HepG2 (cell line): ENCODE data around the gene MCRIP2.

Experiments used
- ARHGAP35 ChIP-seq: sonication (generic); formaldehyde crosslinking; IDR thresholded peaks from 2 replicates; pipeline ENCODE4 v1.9.0; 2022; ENCODE audit warnings: mild to moderate bottlenecking, inconsistent platforms, moderate library complexity, missing genetic modification reagents, borderline replicate concordance
- CTCF ChIP-seq: sonication (generic); formaldehyde crosslinking; IDR thresholded peaks from 2 replicates; pipeline ENCODE4 v1.5.0; 2020; ENCODE audit warnings: mild to moderate bottlenecking, missing genetic modification reagents, moderate library complexity
- EP300 ChIP-seq, 3 experiments: sonication (generic) in 1 of 3; formaldehyde crosslinking in 1 of 3; IDR thresholded peaks; 2 replicates each; pipeline versions ENCODE4 v1.5.1 to v1.6.1; 2011 to 2020; ENCODE audit warnings: low read depth in 2 of 3, low read length in 2 of 3, borderline replicate concordance in 1 of 3, improper control_type of control experiment in 1 of 3, mild to moderate bottlenecking in 1 of 3, missing genetic modification reagents in 1 of 3, moderate library complexity in 1 of 3
- GABPA ChIP-seq, 2 experiments: IDR thresholded peaks; 2 replicates each; pipeline ENCODE4 v1.6.1; 2011 to 2016; ENCODE audit warnings: low read depth in 2 of 2, low read length in 1 of 2, missing biosample characterization in 1 of 2, missing genetic modification characterization in 1 of 2
- HOXA5 ChIP-seq: sonication (generic); formaldehyde crosslinking; IDR thresholded peaks from 2 replicates; pipeline ENCODE4 v1.4.0; 2020; ENCODE audit warnings: missing genetic modification reagents
- KDM5A ChIP-seq: fragments of 200-600 bp; sonication (generic); IDR thresholded peaks from 2 replicates; pipeline ENCODE4 v1.7.0; 2018; ENCODE audit warnings: antibody characterized with exemption, mild to moderate bottlenecking, low read length, borderline replicate concordance
- STAT6 ChIP-seq: sonication (generic); formaldehyde crosslinking; IDR thresholded peaks from 2 replicates; pipeline ENCODE4 v1.4.0; 2020; ENCODE audit warnings: missing genetic modification reagents, mild to moderate bottlenecking, borderline replicate concordance
- ZNF317 ChIP-seq: sonication (generic); formaldehyde crosslinking; IDR thresholded peaks from 2 replicates; pipeline ENCODE4 v1.5.0; 2020; ENCODE audit warnings: mild to moderate bottlenecking, missing genetic modification reagents
- TF ChIP-seq, protein P1 (sequence below): sonication (generic); formaldehyde crosslinking; conservative IDR thresholded peaks from 2 replicates; pipeline ENCODE4 v1.4.0; 2020; ENCODE audit warnings: missing genetic modification reagents
- TF ChIP-seq, protein P2 (sequence below): sonication (generic); formaldehyde crosslinking; IDR thresholded peaks from 2 replicates; pipeline ENCODE4 v1.4.0; 2020; ENCODE audit warnings: missing genetic modification reagents, borderline replicate concordance

DNA sequence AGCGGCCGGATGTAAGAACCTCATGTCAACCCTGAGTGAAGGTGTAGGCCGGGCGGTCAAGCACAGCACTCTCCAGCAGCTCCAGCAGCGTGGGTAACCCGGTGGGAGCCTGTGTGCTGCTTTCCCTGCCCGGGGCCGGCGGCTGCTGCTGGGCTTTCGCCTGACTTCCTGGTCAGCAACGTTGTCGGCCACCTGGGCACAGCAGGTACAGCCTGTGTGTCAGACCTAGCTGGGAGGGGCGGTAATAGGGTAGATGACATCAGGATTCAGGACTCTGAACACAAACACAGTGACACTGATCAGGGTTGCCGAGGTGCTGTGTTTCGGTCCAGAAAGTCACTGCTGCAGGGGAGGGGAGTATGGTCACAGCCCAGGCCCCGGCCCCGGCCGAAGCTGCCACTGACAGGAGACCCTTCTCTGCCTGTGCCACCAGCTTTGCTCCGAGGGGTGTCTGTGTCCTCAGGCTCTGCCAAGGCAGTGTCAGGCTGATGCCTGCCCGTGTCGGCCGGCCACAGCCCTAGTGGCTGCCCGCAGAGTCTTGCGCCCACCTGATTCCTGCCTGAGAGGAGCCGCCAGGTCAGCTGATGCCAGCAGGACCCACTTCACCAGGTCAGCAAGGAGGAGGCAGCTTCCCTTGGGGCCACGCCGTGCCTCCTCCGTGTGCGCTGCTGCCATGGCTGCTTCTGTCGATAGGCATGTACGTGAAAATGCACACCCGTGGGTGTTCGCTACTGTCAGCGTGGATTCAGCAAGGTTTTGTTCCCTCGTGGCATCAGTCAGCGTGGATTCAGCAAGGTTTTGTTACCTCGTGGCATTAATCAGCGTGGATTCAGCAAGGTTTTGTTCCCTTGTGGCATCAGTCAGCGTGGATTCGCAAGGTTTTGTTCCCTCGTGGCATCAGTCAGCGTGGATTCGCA is 42.5 kb upstream of the MCRIP2 start:
- no peak for TF ChIP-seq STAT6 (CRISPR knock-in tag)
- no peak for TF ChIP-seq CTCF
- TF ChIP-seq, protein P1, sequence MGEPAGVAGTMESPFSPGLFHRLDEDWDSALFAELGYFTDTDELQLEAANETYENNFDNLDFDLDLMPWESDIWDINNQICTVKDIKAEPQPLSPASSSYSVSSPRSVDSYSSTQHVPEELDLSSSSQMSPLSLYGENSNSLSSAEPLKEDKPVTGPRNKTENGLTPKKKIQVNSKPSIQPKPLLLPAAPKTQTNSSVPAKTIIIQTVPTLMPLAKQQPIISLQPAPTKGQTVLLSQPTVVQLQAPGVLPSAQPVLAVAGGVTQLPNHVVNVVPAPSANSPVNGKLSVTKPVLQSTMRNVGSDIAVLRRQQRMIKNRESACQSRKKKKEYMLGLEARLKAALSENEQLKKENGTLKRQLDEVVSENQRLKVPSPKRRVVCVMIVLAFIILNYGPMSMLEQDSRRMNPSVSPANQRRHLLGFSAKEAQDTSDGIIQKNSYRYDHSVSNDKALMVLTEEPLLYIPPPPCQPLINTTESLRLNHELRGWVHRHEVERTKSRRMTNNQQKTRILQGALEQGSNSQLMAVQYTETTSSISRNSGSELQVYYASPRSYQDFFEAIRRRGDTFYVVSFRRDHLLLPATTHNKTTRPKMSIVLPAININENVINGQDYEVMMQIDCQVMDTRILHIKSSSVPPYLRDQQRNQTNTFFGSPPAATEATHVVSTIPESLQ (CRISPR knock-in tag) = no peak
- no peak for TF ChIP-seq ZNF317
- no peak for TF ChIP-seq GABPA (IDR thresholded peaks at IDR 0.05; ENCODE audit: low read depth, low read length)
- TF ChIP-seq GABPA (CRISPR knock-in tag; IDR thresholded peaks at IDR 0.05; ENCODE audit: low read depth) = no peak
- no peak for TF ChIP-seq ARHGAP35 (CRISPR knock-in tag)
- TF ChIP-seq, protein P2, sequence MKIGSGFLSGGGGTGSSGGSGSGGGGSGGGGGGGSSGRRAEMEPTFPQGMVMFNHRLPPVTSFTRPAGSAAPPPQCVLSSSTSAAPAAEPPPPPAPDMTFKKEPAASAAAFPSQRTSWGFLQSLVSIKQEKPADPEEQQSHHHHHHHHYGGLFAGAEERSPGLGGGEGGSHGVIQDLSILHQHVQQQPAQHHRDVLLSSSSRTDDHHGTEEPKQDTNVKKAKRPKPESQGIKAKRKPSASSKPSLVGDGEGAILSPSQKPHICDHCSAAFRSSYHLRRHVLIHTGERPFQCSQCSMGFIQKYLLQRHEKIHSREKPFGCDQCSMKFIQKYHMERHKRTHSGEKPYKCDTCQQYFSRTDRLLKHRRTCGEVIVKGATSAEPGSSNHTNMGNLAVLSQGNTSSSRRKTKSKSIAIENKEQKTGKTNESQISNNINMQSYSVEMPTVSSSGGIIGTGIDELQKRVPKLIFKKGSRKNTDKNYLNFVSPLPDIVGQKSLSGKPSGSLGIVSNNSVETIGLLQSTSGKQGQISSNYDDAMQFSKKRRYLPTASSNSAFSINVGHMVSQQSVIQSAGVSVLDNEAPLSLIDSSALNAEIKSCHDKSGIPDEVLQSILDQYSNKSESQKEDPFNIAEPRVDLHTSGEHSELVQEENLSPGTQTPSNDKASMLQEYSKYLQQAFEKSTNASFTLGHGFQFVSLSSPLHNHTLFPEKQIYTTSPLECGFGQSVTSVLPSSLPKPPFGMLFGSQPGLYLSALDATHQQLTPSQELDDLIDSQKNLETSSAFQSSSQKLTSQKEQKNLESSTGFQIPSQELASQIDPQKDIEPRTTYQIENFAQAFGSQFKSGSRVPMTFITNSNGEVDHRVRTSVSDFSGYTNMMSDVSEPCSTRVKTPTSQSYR (CRISPR knock-in tag) = no peak
- TF ChIP-seq HOXA5 (CRISPR knock-in tag) = no peak
- TF ChIP-seq EP300 (IDR thresholded peaks at IDR 0.05; ENCODE audit: low read depth in 2 of 2, low read length in 2 of 2) = no peak
- no peak for TF ChIP-seq EP300 (CRISPR knock-in tag; IDR thresholded peaks at IDR 0.05; ENCODE audit: borderline replicate concordance)
- TF ChIP-seq KDM5A = no peak
